HCT116 (cell line): Measurements from ENCODE around the gene LGMN. TPM values are rescaled to one million over a fixed set of nuclear protein-coding genes. Genes with fewer than 3 reads are reported as not detected.

Source experiments
- ATAC-seq: fragments of 200-7000 bp; cut with Tn5 transposase; 2 replicates; pipeline ENCODE4 v1.9.1; 2020; ENCODE audit warnings: mild to moderate bottlenecking, moderate library complexity
- BruUV-seq: library from RNA; stranded (reverse); fragments of 400-500 nt; replicated peaks from 2 replicates; lab custom pipeline; 2021; lab: Mats Ljungman, UMichigan
- CTCF ChIA-PET: fragments of 300-600 bp; sonication (Branson Sonifier 250); formaldehyde crosslinking; loops from one replicate; lab custom pipeline; 2021; ENCODE audit warnings: antibody characterized with exemption; lab: Charles Lee
- POLR2A ChIA-PET: fragments of 300-600, 350-600 bp; sonication (Branson Sonifier 250); formaldehyde crosslinking; loops from one replicate; lab custom pipeline; 2021; ENCODE audit warnings: antibody characterized with exemption; lab: Charles Lee
- RAD21 ChIA-PET, 2 experiments: fragments of 300-600 bp; sonication (Branson Sonifier 250); formaldehyde crosslinking; loops; one replicate each; lab custom pipeline; 2023; ENCODE audit warnings: low total read pairs in 2 of 2; ENCODE audit not compliant: uncharacterized antibody in 2 of 2, unreplicated experiment in 2 of 2, low non-redundant PET in 1 of 2; lab: Charles Lee
- DNase-seq: peaks from one replicate; pipeline ENCODE4 v3.0.0-alpha.2; 2010; ENCODE audit warnings: low read depth, low spot score
- H2AFZ ChIP-seq: fragments of 200-600 bp; shearing (Covaris generic), sonication (generic); 2 replicates; pipeline ENCODE4 v1.6.1; 2017; ENCODE audit warnings: low read depth, mixed run types, mixed read lengths, antibody characterized with exemption, low read length; ENCODE audit not compliant: poor library complexity, severe bottlenecking
- H3K27ac ChIP-seq: 2 replicates; pipeline ENCODE4 v1.5.1; 2012; ENCODE audit warnings: low read depth, low read length
- H3K27me3 ChIP-seq: fragments of 200-600 bp; sonication (generic); 2 replicates; pipeline ENCODE4 v1.6.1; 2016; ENCODE audit warnings: mixed run types, low read length, mixed read lengths; ENCODE audit not compliant: insufficient read depth
- H3K36me3 ChIP-seq, 2 experiments: fragments of 200-500 bp in 1 of 2; fragments of 200-600 bp in 1 of 2; sonication (Bioruptor generic) in 1 of 2; sonication (generic) in 1 of 2; 2 replicates each; pipeline versions ENCODE4 v1.5.1 to v1.6.1; 2014 to 2016; ENCODE audit warnings: low read length in 2 of 2, inconsistent platforms in 1 of 2, mixed read lengths in 1 of 2, mixed run types in 1 of 2; ENCODE audit not compliant: insufficient read depth in 2 of 2, control insufficient read depth in 1 of 2
- H3K4me1 ChIP-seq, 2 experiments: fragments of 200-600 bp in 1 of 2; sonication (generic) in 1 of 2; 2 replicates each; pipeline versions ENCODE4 v1.5.1 to v1.6.1; 2012 to 2017; ENCODE audit warnings: low read length in 2 of 2, inconsistent platforms in 1 of 2, mild to moderate bottlenecking in 1 of 2, mixed read lengths in 1 of 2, mixed run types in 1 of 2, moderate library complexity in 1 of 2; ENCODE audit not compliant: insufficient read depth in 2 of 2, control insufficient read depth in 1 of 2
- H3K4me2 ChIP-seq: fragments of 200-600 bp; sonication (generic); 2 replicates; pipeline ENCODE4 v1.6.1; 2017; ENCODE audit warnings: mixed run types, low read length, mixed read lengths
- H3K4me3 ChIP-seq, 2 experiments: fragments of 200-600 bp in 1 of 2; sonication (generic) in 1 of 2; replicated peaks in 1 of 2; 2 replicates each; pipeline ENCODE4 v1.5.1; 2011 to 2016; ENCODE audit warnings: low read length in 2 of 2, control low read depth in 1 of 2, low read depth in 1 of 2, mild to moderate bottlenecking in 1 of 2, mixed read lengths in 1 of 2, mixed run types in 1 of 2
- H3K79me2 ChIP-seq: fragments of 200-600 bp; sonication (generic); 2 replicates; pipeline ENCODE4 v1.6.1; 2017; ENCODE audit warnings: mild to moderate bottlenecking, mixed run types, low read length, moderate library complexity, mixed read lengths; ENCODE audit not compliant: insufficient read depth
- H3K9ac ChIP-seq: fragments of 200-600 bp; sonication (generic); 2 replicates; pipeline ENCODE4 v1.6.1; 2016; ENCODE audit warnings: low read length, mixed read lengths
- H3K9me2 ChIP-seq: fragments of 200-600 bp; sonication (generic), shearing (Covaris generic); 2 replicates; pipeline ENCODE4 v1.6.1; 2017; ENCODE audit warnings: mixed run types, mild to moderate bottlenecking, moderate library complexity; ENCODE audit not compliant: insufficient read depth
- H3K9me3 ChIP-seq, 2 experiments: fragments of 200-500 bp in 1 of 2; fragments of 200-600 bp in 1 of 2; sonication (Bioruptor generic) in 1 of 2; sonication (generic) in 1 of 2; 2 replicates each; pipeline ENCODE4 v1.6.1; 2014 to 2017; ENCODE audit warnings: low read length in 2 of 2, mixed read lengths in 2 of 2, inconsistent platforms in 1 of 2, low read depth in 1 of 2, mild to moderate bottlenecking in 1 of 2, mixed run types in 1 of 2, moderate library complexity in 1 of 2; ENCODE audit not compliant: control insufficient read depth in 1 of 2, insufficient read depth in 1 of 2
- H4K20me1 ChIP-seq: fragments of 200-600 bp; sonication (generic), shearing (Covaris generic); 2 replicates; pipeline ENCODE4 v1.6.1; 2017; ENCODE audit warnings: mixed run types, mild to moderate bottlenecking, moderate library complexity; ENCODE audit not compliant: insufficient read depth
- CBX3 ChIP-seq: IDR thresholded peaks from 2 replicates; pipeline ENCODE4 v1.6.1; 2012; ENCODE audit warnings: low read depth
- CEBPB ChIP-seq: IDR thresholded peaks from 2 replicates; pipeline ENCODE4 v1.6.1; 2012; ENCODE audit warnings: low read depth
- EGR1 ChIP-seq: IDR thresholded peaks from 2 replicates; pipeline ENCODE4 v1.6.1; 2012; ENCODE audit warnings: low read depth
- ELF1 ChIP-seq: IDR thresholded peaks from 2 replicates; pipeline ENCODE4 v1.6.1; 2012; ENCODE audit warnings: low read depth, borderline replicate concordance
- EZH2 ChIP-seq: fragments of 200-600 bp; sonication (generic); IDR thresholded peaks from 2 replicates; pipeline ENCODE4 v1.6.1; 2017; ENCODE audit warnings: antibody characterized with exemption, mixed run types
- EZH2phosphoT487 ChIP-seq: fragments of 200-600 bp; IDR thresholded peaks from 2 replicates; pipeline ENCODE4 v1.6.1; 2018; ENCODE audit warnings: antibody characterized with exemption, borderline replicate concordance
- FOSL1 ChIP-seq: IDR thresholded peaks from 2 replicates; pipeline ENCODE4 v1.6.1; 2012; ENCODE audit warnings: low read depth
- JUND ChIP-seq: IDR thresholded peaks from 2 replicates; pipeline ENCODE4 v1.6.1; 2012
- MAX ChIP-seq: IDR thresholded peaks from 2 replicates; pipeline ENCODE4 v1.6.1; 2012
- POLR2AphosphoS5 ChIP-seq: IDR thresholded peaks from 2 replicates; pipeline ENCODE4 v1.6.1; 2011; ENCODE audit warnings: mild to moderate bottlenecking, low read depth, low read length, moderate library complexity
- RAD21 ChIP-seq: IDR thresholded peaks from 2 replicates; pipeline ENCODE4 v1.6.1; 2012; ENCODE audit warnings: low read depth, mild to moderate bottlenecking
- SIN3A ChIP-seq: IDR thresholded peaks from 2 replicates; pipeline ENCODE4 v1.6.1; 2012; ENCODE audit warnings: low read depth
- SP1 ChIP-seq: IDR thresholded peaks from 2 replicates; pipeline ENCODE4 v1.6.1; 2012; ENCODE audit warnings: low read depth
- SRF ChIP-seq: IDR thresholded peaks from 2 replicates; pipeline ENCODE4 v1.6.1; 2012; ENCODE audit warnings: low read depth
- TCF7L2 ChIP-seq: IDR thresholded peaks from 2 replicates; pipeline ENCODE4 v1.7.0; 2011; ENCODE audit warnings: borderline replicate concordance, inconsistent platforms; ENCODE audit not compliant: insufficient read depth, insufficient read length; ENCODE audit errors: extremely low read depth
- ZBTB33 ChIP-seq: IDR thresholded peaks from 2 replicates; pipeline ENCODE4 v1.6.1; 2011; ENCODE audit warnings: mild to moderate bottlenecking, low read length, moderate library complexity; ENCODE audit not compliant: insufficient replicate concordance; ENCODE audit errors: extremely low read depth
- ZFX ChIP-seq: fragments of 450-650 bp; IDR thresholded peaks from 2 replicates; pipeline ENCODE4 v1.6.1; 2017
- ZNF274 ChIP-seq: fragments of 200-500 bp; sonication (Bioruptor generic); IDR thresholded peaks from 2 replicates; pipeline ENCODE4 v1.6.1; 2014; ENCODE audit warnings: mild to moderate bottlenecking, low read depth, low read length, inconsistent platforms
- intact Hi-C: fragments of 100-400 bp; cut with micrococcal nuclease; formaldehyde crosslinking; loops from 2 replicates; pipeline ENCODE4 v1.10.0; 2022
- total RNA-seq: library from RNA; stranded (reverse); gene quantifications from one replicate; pipeline ENCODE4 v1.2.1, GENCODE V29; 2021; ENCODE audit not compliant: unreplicated experiment
- TF ChIP-seq, protein P1 (sequence below): IDR thresholded peaks from 2 replicates; pipeline ENCODE4 v1.6.1; 2012
- TF ChIP-seq, protein P2 (sequence below), 3 experiments: fragments of 200-600 bp in 1 of 3; sonication (generic) in 1 of 3; IDR thresholded peaks in 2 of 3; conservative IDR thresholded peaks in 1 of 3; 2 replicates each; pipeline ENCODE4 v1.5.1; 2012 to 2017; ENCODE audit warnings: low read depth in 2 of 3, low read length in 2 of 3, antibody characterized with exemption in 1 of 3, borderline replicate concordance in 1 of 3, control low read depth in 1 of 3, mild to moderate bottlenecking in 1 of 3, mixed read lengths in 1 of 3, mixed run types in 1 of 3, moderate library complexity in 1 of 3; ENCODE audit not compliant: insufficient read depth in 1 of 3

Gene LGMN
- total RNA-seq, 1 experiment from 2014 or later, result 44.9 TPM

GRCh38 chr14:92716131-92716530 lies 32.3 kb downstream of the LGMN start:
- peaks cover 0 to 3% of the 10 kb centered on the region in 2 experiments; a peak in 1 of 4 replicates for H3K36me3 ChIP-seq
- BruUV-seq, result no TSS peak
- no peak overlapping the region for H2AFZ ChIP-seq
- RAD21 ChIA-PET, result no interaction called here
- ATAC-seq, result no peak
- no peaks in the 10 kb centered on the region for H3K27me3 ChIP-seq
- H3K9me3 ChIP-seq, result no peaks in the 10 kb centered on the region
- peaks cover 0 to 7% of the 10 kb centered on the region in 2 experiments; a peak in 2 of 4 replicates for H3K4me1 ChIP-seq
- no peak overlapping the region for H3K4me3 ChIP-seq
- H3K9me2 ChIP-seq, result no peaks in the 10 kb centered on the region
- no peak for DNase-seq
- no peaks in the 10 kb centered on the region for H3K79me2 ChIP-seq
- H4K20me1 ChIP-seq, result no peaks in the 10 kb centered on the region
- no peak overlapping the region for H3K4me2 ChIP-seq
- H3K9ac ChIP-seq, result no peak overlapping the region
- intact Hi-C loops, result no loop called here
- POLR2A ChIA-PET, result no interaction called here
- H3K27ac ChIP-seq, result no peak overlapping the region
- TF ChIP-seq EGR1 (no peak), ZNF274 (no peak), ZFX (no peak), EZH2phosphoT487 (no peak), POLR2AphosphoS5 (no peak), SRF (no peak), CEBPB (no peak), ZBTB33 (no peak), SP1 (no peak), CBX3 (no peak), ELF1 (no peak), FOSL1 (no peak), TCF7L2 (no peak), JUND (no peak), EZH2 (no peak), MAX (no peak), SIN3A (no peak), RAD21 (no peak)
- TF ChIP-seq, protein P1, sequence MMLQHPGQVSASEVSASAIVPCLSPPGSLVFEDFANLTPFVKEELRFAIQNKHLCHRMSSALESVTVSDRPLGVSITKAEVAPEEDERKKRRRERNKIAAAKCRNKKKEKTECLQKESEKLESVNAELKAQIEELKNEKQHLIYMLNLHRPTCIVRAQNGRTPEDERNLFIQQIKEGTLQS, result no peak
- TF ChIP-seq, protein P2, sequence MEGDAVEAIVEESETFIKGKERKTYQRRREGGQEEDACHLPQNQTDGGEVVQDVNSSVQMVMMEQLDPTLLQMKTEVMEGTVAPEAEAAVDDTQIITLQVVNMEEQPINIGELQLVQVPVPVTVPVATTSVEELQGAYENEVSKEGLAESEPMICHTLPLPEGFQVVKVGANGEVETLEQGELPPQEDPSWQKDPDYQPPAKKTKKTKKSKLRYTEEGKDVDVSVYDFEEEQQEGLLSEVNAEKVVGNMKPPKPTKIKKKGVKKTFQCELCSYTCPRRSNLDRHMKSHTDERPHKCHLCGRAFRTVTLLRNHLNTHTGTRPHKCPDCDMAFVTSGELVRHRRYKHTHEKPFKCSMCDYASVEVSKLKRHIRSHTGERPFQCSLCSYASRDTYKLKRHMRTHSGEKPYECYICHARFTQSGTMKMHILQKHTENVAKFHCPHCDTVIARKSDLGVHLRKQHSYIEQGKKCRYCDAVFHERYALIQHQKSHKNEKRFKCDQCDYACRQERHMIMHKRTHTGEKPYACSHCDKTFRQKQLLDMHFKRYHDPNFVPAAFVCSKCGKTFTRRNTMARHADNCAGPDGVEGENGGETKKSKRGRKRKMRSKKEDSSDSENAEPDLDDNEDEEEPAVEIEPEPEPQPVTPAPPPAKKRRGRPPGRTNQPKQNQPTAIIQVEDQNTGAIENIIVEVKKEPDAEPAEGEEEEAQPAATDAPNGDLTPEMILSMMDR (IDR thresholded peaks at IDR 0.05 in 2 of 3, conservative IDR thresholded peaks at IDR 0.05 in 1 of 3; ENCODE audit: borderline replicate concordance in 1 of 3, insufficient read depth in 1 of 3, low read depth in 2 of 3, low read length in 2 of 3), result no peak
- CTCF ChIA-PET, result interaction anchor here (3.7 kb wide), 1 partner anchor 68 kb away, joined by 27 read pairs; no protein-coding TSS in a partner anchor
